A549 (cell line): Measurements from ENCODE around the gene DDX31. TPM values are rescaled to one million over a fixed set of nuclear protein-coding genes. Genes with fewer than 3 reads are reported as not detected.

Experiments used
- ATAC-seq, 2 experiments: fragments of 200-7000 bp in 1 of 2; fragments of >200 bp in 1 of 2; cut with Nextera tagmentation in 1 of 2; cut with Tn5 transposase in 1 of 2; 3 replicates each; pipeline versions ENCODE4 v1.8.0 to v1.9.1; 2018 to 2020; ENCODE audit warnings: mild to moderate bottlenecking in 1 of 2, moderate library complexity in 1 of 2
- CTCF ChIA-PET: fragments of 300-600 bp; sonication (Branson Sonifier 250); formaldehyde crosslinking; extraction: SDS; loops from one replicate; lab custom pipeline; 2021; ENCODE audit warnings: antibody characterized with exemption, inconsistent platforms; lab: Yijun Ruan, JAX
- POLR2A ChIA-PET: fragments of 350-600 bp; formaldehyde crosslinking; extraction: SDS; loops from one replicate; lab custom pipeline; 2021; ENCODE audit warnings: antibody characterized with exemption, inconsistent platforms; lab: Yijun Ruan, JAX
- DNase-seq, 2 experiments: peaks; one replicate each; pipeline versions ENCODE4 v3.0.0 to v3.0.0-alpha.2; 2011 to 2016; ENCODE audit warnings: low read depth in 1 of 2, low spot score in 1 of 2
- FAIRE-seq: peaks from 2 replicates; lab custom pipeline; 2011; peaks lifted over from hg19 to GRCh38; lab: Jason Lieb, UNC
- H3K27ac ChIP-seq, 2 experiments: fragments of >200 bp; sonication (Bioruptor Twin); formaldehyde crosslinking; 3 replicates each; pipeline ENCODE4 v1.5.1; 2016 to 2017
- H3K4me1 ChIP-seq: fragments of >200 bp; sonication (Bioruptor Twin); formaldehyde crosslinking; 3 replicates; pipeline ENCODE4 v1.6.1; 2016
- H3K4me2 ChIP-seq: fragments of >200 bp; sonication (Bioruptor Twin); formaldehyde crosslinking; 3 replicates; pipeline ENCODE4 v1.6.1; 2016
- H3K4me3 ChIP-seq: fragments of >200 bp; sonication (Bioruptor Twin); formaldehyde crosslinking; 3 replicates; pipeline ENCODE4 v1.5.1; 2016
- H3K9me3 ChIP-seq: fragments of >200 bp; sonication (Bioruptor Twin); formaldehyde crosslinking; 3 replicates; pipeline ENCODE4 v1.6.1; 2016
- BHLHE40 ChIP-seq: IDR thresholded peaks from 2 replicates; pipeline ENCODE4 v1.6.1; 2012; ENCODE audit warnings: low read depth, low read length, inconsistent platforms
- CBX8 ChIP-seq: fragments of 200-600 bp; sonication (generic); IDR thresholded peaks from 2 replicates; pipeline ENCODE4 v1.6.1; 2016
- CHD4 ChIP-seq: fragments of 200-600 bp; sonication (generic); IDR thresholded peaks from 2 replicates; pipeline ENCODE4 v1.6.1; 2016; ENCODE audit warnings: antibody characterized with exemption, mild to moderate bottlenecking, borderline replicate concordance
- EHMT2 ChIP-seq: fragments of 200-600 bp; sonication (generic); IDR thresholded peaks from 2 replicates; pipeline ENCODE4 v1.6.1; 2016; ENCODE audit warnings: antibody characterized with exemption, low read depth, mild to moderate bottlenecking, moderate library complexity
- FOSL2 ChIP-seq, 2 experiments: fragments of 450-650 bp in 1 of 2; fragments of >200 bp in 1 of 2; sonication (Bioruptor Twin) in 1 of 2; formaldehyde crosslinking; IDR thresholded peaks; 2 replicates each; pipeline versions ENCODE4 v1.5.0 to v1.6.1; 2016 to 2020; ENCODE audit warnings: mild to moderate bottlenecking in 1 of 2, moderate library complexity in 1 of 2
- JUN ChIP-seq, 2 experiments: fragments of >200 bp; sonication (Bioruptor Twin); formaldehyde crosslinking; IDR thresholded peaks; 2 replicates in 1 of 2; 3 replicates in 1 of 2; pipeline ENCODE4 v1.6.1; 2016 to 2017
- KDM5A ChIP-seq: fragments of 200-600 bp; sonication (generic); IDR thresholded peaks from 2 replicates; pipeline ENCODE4 v1.6.1; 2016; ENCODE audit warnings: antibody characterized with exemption, mild to moderate bottlenecking
- MAZ ChIP-seq: fragments of 150-350 bp; IDR thresholded peaks from 2 replicates; pipeline ENCODE4 v1.6.1; 2014; ENCODE audit warnings: antibody characterized with exemption, low read depth, low read length, borderline replicate concordance
- NPAS2 ChIP-seq: fragments of 250-450 bp; sonication (Bioruptor Pico); IDR thresholded peaks from 2 replicates; pipeline ENCODE4 v1.8.0; 2022; ENCODE audit warnings: mild to moderate bottlenecking, moderate library complexity, borderline replicate concordance
- NR3C1 ChIP-seq: fragments of >200 bp; sonication (Bioruptor Twin); formaldehyde crosslinking; IDR thresholded peaks from 3 replicates; pipeline ENCODE4 v1.6.1; 2017
- PHF8 ChIP-seq: fragments of 200-600 bp; sonication (generic); IDR thresholded peaks from 2 replicates; pipeline ENCODE4 v1.6.1; 2016; ENCODE audit warnings: low read depth, mild to moderate bottlenecking, antibody characterized with exemption, moderate library complexity, borderline replicate concordance
- RFX5 ChIP-seq: fragments of 450-650 bp; IDR thresholded peaks from 2 replicates; pipeline ENCODE4 v1.7.1; 2014; ENCODE audit warnings: antibody characterized with exemption, mild to moderate bottlenecking, moderate library complexity
- RNF2 ChIP-seq: fragments of 200-600 bp; sonication (generic); IDR thresholded peaks from 2 replicates; pipeline ENCODE4 v1.6.1; 2016; ENCODE audit warnings: low read depth, mild to moderate bottlenecking, antibody characterized with exemption, moderate library complexity, borderline replicate concordance
- SMC3 ChIP-seq: fragments of >200 bp; sonication (Bioruptor Twin); formaldehyde crosslinking; IDR thresholded peaks from 3 replicates; pipeline ENCODE4 v1.6.1; 2018; ENCODE audit warnings: inconsistent platforms
- SREBF2 ChIP-seq: fragments of 450-650 bp; IDR thresholded peaks from 2 replicates; pipeline ENCODE4 v1.6.1; 2014; ENCODE audit warnings: mild to moderate bottlenecking, moderate library complexity
- TP53 ChIP-seq: fragments of 250-450 bp; sonication (Bioruptor Pico); IDR thresholded peaks from 2 replicates; pipeline ENCODE4 v1.5.0; 2021; ENCODE audit warnings: mild to moderate bottlenecking, moderate library complexity
- ZC3H11A ChIP-seq: fragments of 450-650 bp; IDR thresholded peaks from 2 replicates; pipeline ENCODE4 v1.6.1; 2014; ENCODE audit warnings: antibody characterized with exemption, mild to moderate bottlenecking
- WGBS: methylation state at CpG from one replicate; pipeline ENCODE4 v1.1.6; 2017; ENCODE audit errors: missing lambda C conversion rate; 5-methylcytosine and 5-hydroxymethylcytosine counted together
- polyA plus RNA-seq, 4 experiments: library from polyadenylated mRNA; depleted of rRNA in 3 of 4; stranded (reverse); fragments of >200 nt; fragmentation: RNase III in 1 of 4; extraction: RNeasy Plus Mini Kit Qiagen cat#74134 plus additional on column Dnase treatment in 1 of 4; gene quantifications; 2 replicates in 3 of 4; 3 replicates in 1 of 4; pipeline ENCODE4 v1.2.3, GENCODE V29; 2011 to 2017
- TF ChIP-seq, protein P1 (sequence below): fragments of 250-450 bp; sonication (Bioruptor Pico); IDR thresholded peaks from 2 replicates; pipeline ENCODE4 v1.5.0; 2020; ENCODE audit warnings: low read depth, mild to moderate bottlenecking, moderate library complexity
- TF ChIP-seq, protein P2 (sequence below): IDR thresholded peaks from 2 replicates; pipeline ENCODE4 v1.6.1; 2012; ENCODE audit warnings: low read depth, borderline replicate concordance
- TF ChIP-seq, protein P3 (sequence below): fragments of >200 bp; sonication (Bioruptor Twin); formaldehyde crosslinking; IDR thresholded peaks from 3 replicates; pipeline ENCODE4 v1.6.1; 2016
- TF ChIP-seq, protein P4 (sequence below): fragments of >200 bp; sonication (Bioruptor Twin); formaldehyde crosslinking; IDR thresholded peaks from 3 replicates; pipeline ENCODE4 v1.5.1; 2016
- TF ChIP-seq, protein P5 (sequence below): fragments of 450-650 bp; IDR thresholded peaks from 2 replicates; pipeline ENCODE4 v1.6.1; 2014; ENCODE audit warnings: antibody characterized with exemption
- TF ChIP-seq, protein P6 (sequence below): fragments of 200-600 bp; sonication (generic); IDR thresholded peaks from 2 replicates; pipeline ENCODE4 v1.6.1; 2016; ENCODE audit warnings: antibody characterized with exemption, mild to moderate bottlenecking, moderate library complexity

DDX31 gene
- polyA plus RNA-seq, 2 of the 4 experiments (the other 2 are of a cell fraction) = 20.0 to 30.1 TPM

DNA sequence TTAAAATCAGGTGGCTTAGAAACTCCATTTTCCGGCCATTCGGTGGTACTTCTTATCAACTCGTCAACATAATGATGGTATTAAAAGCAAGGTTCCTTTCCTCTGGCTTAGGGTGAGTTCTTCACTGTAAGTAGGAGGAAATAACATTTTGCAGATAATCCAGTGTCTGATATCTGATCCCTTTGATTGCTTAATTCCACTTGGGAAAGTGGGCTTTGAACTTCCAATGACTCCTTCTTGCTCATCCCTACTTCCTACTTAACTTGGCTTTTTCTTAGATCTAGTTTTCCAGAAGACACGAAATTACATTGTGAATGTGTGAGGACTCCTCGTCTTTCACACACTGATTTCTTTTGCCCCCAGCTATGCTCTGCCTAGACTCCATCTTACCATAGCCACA lies 31.5 kb downstream of the DDX31 start:
- H3K4me1 ChIP-seq = no peaks in the 10 kb centered on the region
- no peaks in the 10 kb centered on the region for H3K9me3 ChIP-seq
- DNase-seq (no peak), ATAC-seq (no peak), FAIRE-seq (no peak)
- ChIA-PET CTCF (interaction anchor here (0.7 to 1.6 kb wide), 2 partner anchors 16 to 80 kb away, joined by 3 read pairs; no protein-coding TSS in a partner anchor), POLR2A (no interaction called here)
- WGBS = 89% methylated on average over 5 of the region's 5 CpGs
- H3K27ac ChIP-seq = no peak overlapping the region
- H3K4me3 ChIP-seq = no peak overlapping the region
- no peak for TF ChIP-seq TP53 (CRISPR knock-in tag)
- TF ChIP-seq CBX8 = no peak
- TF ChIP-seq, protein P1, sequence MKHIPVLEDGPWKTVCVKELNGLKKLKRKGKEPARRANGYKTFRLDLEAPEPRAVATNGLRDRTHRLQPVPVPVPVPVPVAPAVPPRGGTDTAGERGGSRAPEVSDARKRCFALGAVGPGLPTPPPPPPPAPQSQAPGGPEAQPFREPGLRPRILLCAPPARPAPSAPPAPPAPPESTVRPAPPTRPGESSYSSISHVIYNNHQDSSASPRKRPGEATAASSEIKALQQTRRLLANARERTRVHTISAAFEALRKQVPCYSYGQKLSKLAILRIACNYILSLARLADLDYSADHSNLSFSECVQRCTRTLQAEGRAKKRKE (CRISPR knock-in tag) = no peak
- TF ChIP-seq RFX5 = no peak
- TF ChIP-seq ZC3H11A = no peak
- no peak for TF ChIP-seq NPAS2 (CRISPR knock-in tag)
- TF ChIP-seq JUN (IDR thresholded peaks at IDR 0.05) = no peak
- no peak overlapping the region for H3K4me2 ChIP-seq

DNA sequence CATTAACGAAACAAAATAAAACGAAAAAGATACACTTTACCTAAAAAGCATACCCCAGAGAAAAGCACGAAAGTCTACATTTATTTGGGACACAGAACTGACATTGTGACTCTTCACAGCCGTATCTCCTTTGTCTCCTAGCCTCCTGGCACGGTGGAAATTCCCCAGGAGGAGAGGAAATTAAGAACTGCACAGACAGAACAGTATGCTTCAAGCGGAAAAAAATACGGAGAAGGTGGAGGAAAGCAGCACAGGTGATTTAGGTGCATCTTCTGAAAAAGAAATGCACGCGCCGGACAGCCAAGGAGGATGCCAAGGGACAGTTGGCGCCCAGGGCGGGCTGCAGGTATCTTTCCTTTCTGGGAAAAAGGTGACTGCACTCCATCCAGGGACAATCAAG lies 32.0 kb downstream of the DDX31 start:
- H3K9me3 ChIP-seq = no peaks in the 10 kb centered on the region
- POLR2A ChIA-PET = no interaction called here
- H3K27ac ChIP-seq = no peak overlapping the region
- no peaks in the 10 kb centered on the region for H3K4me1 ChIP-seq
- no peak overlapping the region for H3K4me2 ChIP-seq
- ATAC-seq (no peak), DNase-seq (no peak)
- 94% methylated on average over 12 of the region's 12 CpGs for WGBS
- H3K4me3 ChIP-seq = no peak overlapping the region
- TF ChIP-seq, protein P1 (CRISPR knock-in tag) = no peak
- TF ChIP-seq, protein P2, sequence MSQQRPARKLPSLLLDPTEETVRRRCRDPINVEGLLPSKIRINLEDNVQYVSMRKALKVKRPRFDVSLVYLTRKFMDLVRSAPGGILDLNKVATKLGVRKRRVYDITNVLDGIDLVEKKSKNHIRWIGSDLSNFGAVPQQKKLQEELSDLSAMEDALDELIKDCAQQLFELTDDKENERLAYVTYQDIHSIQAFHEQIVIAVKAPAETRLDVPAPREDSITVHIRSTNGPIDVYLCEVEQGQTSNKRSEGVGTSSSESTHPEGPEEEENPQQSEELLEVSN = no peak
- TF ChIP-seq EHMT2 (no peak), BHLHE40 (no peak), NR3C1 (no peak), PHF8 (no peak), RNF2 (no peak), SMC3 (no peak)
- TF ChIP-seq, all 56 proteins: peak for 0
- CTCF ChIA-PET = interaction anchor here (1.6 kb wide), 1 partner anchor 80 kb away, joined by 3 read pairs; no protein-coding TSS in a partner anchor
- FAIRE-seq = no peak

DNA sequence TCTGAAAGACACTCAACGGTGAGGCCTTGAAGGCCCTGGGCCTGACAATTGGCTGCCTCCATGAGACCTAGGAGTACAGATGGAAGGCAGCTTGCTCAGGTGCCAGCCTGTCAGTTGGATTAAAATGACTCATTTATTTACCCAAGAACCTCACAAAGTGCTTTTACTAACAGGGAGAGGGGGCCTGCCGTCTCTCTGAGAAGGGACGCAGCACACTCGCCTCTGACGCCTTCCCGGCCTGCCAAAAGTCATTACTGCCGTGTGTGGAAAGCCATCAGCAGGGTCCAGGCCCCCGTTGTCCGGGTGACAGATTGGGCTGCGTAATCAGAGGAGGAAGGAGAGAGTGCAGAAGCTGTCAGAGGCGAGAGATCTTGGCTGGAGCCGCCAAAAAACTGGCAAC lies 32.4 kb downstream of the DDX31 start:
- DNase-seq (no peak), ATAC-seq (no peak), FAIRE-seq (no peak)
- Histone ChIP-seq H3K4me1 (no peaks in the 10 kb centered on the region), H3K4me2 (no peak overlapping the region), H3K9me3 (no peaks in the 10 kb centered on the region), H3K4me3 (no peak overlapping the region), H3K27ac (no peak overlapping the region)
- WGBS = 87% methylated on average over 12 of the region's 12 CpGs
- ChIA-PET POLR2A (no interaction called here), CTCF (no interaction called here)
- no peak for TF ChIP-seq RFX5
- TF ChIP-seq SREBF2 = no peak
- TF ChIP-seq KDM5A = no peak
- TF ChIP-seq RNF2 = no peak
- TF ChIP-seq, protein P3, sequence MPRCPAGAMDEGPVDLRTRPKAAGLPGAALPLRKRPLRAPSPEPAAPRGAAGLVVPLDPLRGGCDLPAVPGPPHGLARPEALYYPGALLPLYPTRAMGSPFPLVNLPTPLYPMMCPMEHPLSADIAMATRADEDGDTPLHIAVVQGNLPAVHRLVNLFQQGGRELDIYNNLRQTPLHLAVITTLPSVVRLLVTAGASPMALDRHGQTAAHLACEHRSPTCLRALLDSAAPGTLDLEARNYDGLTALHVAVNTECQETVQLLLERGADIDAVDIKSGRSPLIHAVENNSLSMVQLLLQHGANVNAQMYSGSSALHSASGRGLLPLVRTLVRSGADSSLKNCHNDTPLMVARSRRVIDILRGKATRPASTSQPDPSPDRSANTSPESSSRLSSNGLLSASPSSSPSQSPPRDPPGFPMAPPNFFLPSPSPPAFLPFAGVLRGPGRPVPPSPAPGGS = no peak
- TF ChIP-seq CHD4 = no peak
- TF ChIP-seq, protein P4, sequence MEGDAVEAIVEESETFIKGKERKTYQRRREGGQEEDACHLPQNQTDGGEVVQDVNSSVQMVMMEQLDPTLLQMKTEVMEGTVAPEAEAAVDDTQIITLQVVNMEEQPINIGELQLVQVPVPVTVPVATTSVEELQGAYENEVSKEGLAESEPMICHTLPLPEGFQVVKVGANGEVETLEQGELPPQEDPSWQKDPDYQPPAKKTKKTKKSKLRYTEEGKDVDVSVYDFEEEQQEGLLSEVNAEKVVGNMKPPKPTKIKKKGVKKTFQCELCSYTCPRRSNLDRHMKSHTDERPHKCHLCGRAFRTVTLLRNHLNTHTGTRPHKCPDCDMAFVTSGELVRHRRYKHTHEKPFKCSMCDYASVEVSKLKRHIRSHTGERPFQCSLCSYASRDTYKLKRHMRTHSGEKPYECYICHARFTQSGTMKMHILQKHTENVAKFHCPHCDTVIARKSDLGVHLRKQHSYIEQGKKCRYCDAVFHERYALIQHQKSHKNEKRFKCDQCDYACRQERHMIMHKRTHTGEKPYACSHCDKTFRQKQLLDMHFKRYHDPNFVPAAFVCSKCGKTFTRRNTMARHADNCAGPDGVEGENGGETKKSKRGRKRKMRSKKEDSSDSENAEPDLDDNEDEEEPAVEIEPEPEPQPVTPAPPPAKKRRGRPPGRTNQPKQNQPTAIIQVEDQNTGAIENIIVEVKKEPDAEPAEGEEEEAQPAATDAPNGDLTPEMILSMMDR = no peak
- TF ChIP-seq, protein P5, sequence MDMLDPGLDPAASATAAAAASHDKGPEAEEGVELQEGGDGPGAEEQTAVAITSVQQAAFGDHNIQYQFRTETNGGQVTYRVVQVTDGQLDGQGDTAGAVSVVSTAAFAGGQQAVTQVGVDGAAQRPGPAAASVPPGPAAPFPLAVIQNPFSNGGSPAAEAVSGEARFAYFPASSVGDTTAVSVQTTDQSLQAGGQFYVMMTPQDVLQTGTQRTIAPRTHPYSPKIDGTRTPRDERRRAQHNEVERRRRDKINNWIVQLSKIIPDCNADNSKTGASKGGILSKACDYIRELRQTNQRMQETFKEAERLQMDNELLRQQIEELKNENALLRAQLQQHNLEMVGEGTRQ = no peak
- TF ChIP-seq NR3C1 = no peak
- TF ChIP-seq, protein P6, sequence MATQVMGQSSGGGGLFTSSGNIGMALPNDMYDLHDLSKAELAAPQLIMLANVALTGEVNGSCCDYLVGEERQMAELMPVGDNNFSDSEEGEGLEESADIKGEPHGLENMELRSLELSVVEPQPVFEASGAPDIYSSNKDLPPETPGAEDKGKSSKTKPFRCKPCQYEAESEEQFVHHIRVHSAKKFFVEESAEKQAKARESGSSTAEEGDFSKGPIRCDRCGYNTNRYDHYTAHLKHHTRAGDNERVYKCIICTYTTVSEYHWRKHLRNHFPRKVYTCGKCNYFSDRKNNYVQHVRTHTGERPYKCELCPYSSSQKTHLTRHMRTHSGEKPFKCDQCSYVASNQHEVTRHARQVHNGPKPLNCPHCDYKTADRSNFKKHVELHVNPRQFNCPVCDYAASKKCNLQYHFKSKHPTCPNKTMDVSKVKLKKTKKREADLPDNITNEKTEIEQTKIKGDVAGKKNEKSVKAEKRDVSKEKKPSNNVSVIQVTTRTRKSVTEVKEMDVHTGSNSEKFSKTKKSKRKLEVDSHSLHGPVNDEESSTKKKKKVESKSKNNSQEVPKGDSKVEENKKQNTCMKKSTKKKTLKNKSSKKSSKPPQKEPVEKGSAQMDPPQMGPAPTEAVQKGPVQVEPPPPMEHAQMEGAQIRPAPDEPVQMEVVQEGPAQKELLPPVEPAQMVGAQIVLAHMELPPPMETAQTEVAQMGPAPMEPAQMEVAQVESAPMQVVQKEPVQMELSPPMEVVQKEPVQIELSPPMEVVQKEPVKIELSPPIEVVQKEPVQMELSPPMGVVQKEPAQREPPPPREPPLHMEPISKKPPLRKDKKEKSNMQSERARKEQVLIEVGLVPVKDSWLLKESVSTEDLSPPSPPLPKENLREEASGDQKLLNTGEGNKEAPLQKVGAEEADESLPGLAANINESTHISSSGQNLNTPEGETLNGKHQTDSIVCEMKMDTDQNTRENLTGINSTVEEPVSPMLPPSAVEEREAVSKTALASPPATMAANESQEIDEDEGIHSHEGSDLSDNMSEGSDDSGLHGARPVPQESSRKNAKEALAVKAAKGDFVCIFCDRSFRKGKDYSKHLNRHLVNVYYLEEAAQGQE = no peak
- TF ChIP-seq MAZ = no peak
- no peak for TF ChIP-seq SMC3
- no peak for TF ChIP-seq FOSL2 (IDR thresholded peaks at IDR 0.05)
- TF ChIP-seq FOSL2 (CRISPR knock-in tag; IDR thresholded peaks at IDR 0.05) = no peak
